GM21717 (cell line): Measurements from ENCODE around the gene GZF1.

Experiments
- ATAC-seq: cut with Tn5 transposase; IDR thresholded peaks from one replicate; pipeline ENCODE4 v1.9.1; 2021; ENCODE audit warnings: mild to moderate bottlenecking, moderate library complexity; ENCODE audit not compliant: unreplicated experiment

Gene GZF1

DNA sequence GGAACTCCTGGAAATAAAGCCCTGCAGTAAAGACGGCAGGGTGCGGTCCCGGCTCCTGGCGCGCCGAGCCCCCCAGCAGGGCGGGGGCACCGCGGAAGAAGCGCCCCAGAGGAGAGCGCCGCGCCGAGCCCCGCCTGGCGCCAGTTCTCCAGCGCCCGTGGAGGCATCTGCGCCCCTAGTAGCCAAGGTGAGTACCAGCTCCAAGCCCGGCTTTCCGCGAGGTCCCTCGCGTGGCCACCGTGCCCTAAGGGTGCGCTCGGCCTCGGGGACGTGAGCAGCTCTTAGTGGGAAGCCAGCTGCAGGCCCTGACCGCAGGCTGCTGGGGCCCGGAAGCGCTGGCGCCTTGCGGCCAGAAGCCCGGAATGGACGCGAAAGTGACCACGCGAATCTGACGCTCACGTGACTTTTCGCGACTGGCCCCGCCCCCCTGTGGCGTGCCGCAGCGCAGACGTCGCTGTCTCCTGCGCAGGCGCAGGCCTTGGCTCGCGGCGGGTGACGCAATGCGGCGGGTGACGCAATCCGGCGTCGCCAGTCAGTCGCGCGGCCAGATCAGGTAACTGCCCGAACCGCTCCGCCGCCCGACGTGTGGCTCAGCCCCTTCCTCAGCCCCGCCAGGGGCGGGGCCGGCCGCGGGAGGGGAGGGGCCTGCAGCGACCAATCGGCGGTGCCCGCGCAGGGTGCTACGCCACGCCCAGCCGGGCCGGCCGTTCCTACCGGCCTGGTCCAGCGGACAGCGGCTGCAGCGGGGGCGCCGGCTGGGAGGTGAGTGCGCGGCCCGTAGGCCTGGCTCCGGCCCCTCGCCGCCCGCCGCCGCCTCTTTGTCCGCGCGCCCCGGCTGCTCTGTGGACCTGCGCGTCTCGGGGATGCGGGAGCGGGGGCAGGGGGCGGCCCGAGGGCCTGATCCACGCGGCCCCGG, at the start of gene GZF1:
Gene GZF1 (plus strand): TSS at position 707 of the 916 bp plus-strand sequence. CDS start 2,202 bp downstream, outside the sequence.
- peak; percentile 58 for ATAC-seq

- no peak for ATAC-seq
Observed at GRCh38 chr20:23313271-23313670, 48.7 kb upstream of the GZF1 start.

GRCh38 chr20:23314699-23315098, 47.3 kb upstream of the GZF1 start:
- no peak for ATAC-seq

- no peak for ATAC-seq
Observed at GRCh38 chr20:23315099-23315498, 46.9 kb upstream of the GZF1 start.

DNA sequence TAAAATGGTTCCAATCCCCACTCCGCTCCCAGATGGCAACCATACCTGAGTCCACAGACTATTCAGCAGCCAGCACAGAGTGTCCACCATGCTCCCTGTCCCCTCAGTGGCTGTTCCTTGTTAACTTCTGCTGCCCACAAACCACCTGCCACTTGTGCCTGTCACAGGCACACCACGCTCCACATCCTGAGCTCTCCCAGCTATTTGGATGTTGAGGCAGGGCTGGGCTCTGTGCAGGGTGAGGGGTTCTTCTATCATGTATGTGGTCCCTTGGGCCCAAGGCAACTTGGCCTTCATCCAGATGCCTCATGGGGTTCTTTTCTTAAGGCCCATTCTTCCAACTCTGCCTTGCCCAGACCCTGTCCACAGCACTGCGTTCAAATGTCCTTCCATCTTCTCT, 45.4 kb upstream of the GZF1 start:
- no peak for ATAC-seq

DNA sequence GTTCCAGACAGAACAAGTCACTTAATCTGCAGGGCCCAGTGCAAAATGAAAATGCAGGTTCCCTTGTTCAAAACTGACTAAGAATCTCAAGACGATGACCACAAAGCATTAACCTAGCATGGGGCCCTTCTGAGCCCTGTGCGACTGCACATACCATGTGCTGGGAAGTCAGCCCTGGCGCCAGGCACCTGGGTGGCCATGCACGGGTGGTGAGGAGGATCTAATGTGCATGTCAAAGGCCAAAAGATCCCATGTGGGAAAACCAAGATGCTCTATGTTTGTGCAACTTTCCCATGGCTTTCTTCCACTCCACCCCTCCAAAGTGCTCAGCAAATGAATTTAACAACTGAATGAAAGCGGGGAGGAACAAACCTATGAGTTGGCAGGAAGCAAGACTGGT, 44.9 kb upstream of the GZF1 start:
- no peak for ATAC-seq

DNA sequence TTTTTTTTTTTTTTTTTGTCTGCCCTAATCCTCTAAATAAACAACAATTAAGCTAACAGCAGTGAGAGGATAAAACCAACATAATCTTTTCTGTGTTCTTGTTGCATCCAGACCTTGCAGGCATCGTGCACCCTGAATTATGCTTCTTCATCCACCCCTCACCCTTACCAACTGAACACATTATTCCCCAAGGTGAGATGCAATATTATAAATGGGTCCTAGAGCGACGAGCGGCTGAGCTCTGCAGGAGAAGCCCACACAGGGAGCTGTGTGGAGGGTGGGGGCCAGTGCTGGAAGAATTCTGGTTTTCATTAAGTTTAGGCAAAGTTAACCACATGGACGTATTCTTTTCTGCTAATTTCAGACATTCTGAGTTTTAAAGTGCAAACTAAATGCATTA, 43.6 kb upstream of the GZF1 start:
- no peak for ATAC-seq

- no peak for ATAC-seq
Observed at GRCh38 chr20:23320317-23320716, 41.7 kb upstream of the GZF1 start.

DNA sequence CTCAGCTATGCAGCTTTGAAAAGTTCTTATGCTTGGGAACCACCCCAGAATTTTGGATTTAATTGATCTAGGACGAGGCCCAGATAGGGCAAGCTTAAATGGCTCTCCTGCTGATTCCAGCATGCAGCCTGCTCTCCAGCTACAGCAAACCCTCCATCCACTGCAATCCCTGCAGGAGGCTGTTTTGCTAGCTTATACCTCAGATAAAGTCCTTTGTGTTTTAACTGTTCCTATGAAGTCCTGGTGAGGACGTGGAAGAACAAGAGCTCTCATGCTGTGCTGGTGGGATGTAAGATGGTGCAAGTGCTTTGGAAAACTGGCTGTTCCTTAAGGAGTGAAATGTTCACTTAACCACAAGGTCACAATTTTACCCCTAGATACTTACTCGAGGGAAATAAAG, 36.9 kb upstream of the GZF1 start:
- no peak for ATAC-seq

DNA sequence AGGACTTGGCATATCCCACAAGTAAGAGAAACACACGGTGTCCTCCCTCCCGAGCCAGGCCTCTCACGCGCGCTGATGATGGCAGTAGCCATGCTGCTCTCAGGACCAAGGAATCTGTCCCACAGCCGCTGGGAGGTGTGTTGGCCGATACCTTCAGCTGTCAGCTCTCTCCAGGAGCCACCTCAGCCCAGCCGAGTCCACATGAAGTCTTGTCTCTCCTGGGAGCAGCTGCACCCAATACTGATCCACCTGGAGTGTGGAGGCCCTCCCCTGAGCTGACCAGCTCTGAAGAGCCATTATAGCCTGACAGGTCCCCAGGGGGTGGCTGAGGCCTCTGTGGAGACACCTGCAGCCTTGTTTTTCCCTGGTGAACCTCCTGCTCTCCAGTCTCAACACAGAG, 35.2 kb upstream of the GZF1 start:
- no peak for ATAC-seq

- no peak for ATAC-seq
Observed at GRCh38 chr20:23327617-23328333, 34.2 kb upstream of the GZF1 start.

DNA sequence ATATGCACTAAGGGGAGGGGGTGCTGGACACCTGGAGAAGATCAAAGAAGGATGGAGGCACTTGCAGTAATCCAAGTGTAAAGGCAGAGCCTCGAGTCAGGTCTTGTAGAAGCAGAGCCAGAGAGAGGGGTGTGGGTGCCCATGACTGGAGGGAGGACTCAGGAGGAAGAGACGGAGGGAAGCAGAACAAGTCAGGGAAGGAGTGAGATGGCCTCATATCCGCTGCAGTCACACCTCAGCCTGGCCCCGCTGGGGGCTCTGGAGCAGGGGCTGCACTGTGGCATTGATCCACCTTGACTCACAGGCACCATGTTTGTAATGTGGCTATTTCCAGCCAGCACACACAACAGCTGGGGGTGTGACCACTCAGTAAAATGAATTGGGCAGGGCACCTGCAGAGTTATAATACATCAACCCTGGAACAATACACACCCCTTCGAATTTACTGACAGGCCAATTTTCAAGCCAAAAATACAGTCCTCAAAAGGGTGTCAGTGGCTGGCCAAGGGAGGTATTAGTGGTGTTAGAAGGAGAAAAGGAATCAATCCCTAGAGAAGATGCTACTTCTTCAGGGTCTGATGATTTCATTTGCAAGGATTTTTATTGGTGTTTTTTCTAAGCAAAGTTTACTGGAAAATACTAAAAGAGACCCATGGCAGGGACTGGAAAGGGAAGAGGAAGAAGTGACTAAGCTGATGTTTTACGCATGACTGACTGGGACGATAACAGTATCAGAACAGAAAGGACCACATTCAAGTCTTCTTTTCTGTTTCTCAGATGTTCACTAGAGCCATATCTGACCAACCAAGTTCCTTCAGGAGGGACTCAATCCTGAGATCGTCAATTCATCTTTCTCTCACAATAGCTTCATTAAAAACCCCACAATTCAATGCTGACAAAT, 30.3 kb upstream of the GZF1 start:
- no peak for ATAC-seq

- ATAC-seq, result no peak
Observed at GRCh38 chr20:23332467-23332866, 29.5 kb upstream of the GZF1 start.

DNA sequence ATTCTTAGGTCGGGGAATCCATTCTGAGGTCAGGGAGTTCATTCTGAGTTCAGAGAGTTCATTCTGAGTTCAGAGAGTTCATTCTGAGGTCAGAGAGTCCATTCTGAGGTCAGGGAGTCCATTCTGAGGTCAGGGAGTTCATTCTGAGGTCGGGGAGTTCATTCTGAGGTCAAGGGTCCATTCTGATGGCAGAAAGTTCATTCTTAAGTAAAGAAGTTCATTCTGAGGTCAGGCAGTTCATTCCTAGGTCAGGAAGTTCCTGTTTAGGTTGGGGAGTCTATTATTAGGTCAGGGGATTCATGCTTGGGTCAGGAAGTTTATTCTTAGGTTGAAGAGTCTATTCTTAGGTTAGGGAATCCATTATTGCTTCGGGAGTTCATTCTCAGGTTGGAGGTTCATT, 27.9 kb upstream of the GZF1 start:
- no peak for ATAC-seq

DNA sequence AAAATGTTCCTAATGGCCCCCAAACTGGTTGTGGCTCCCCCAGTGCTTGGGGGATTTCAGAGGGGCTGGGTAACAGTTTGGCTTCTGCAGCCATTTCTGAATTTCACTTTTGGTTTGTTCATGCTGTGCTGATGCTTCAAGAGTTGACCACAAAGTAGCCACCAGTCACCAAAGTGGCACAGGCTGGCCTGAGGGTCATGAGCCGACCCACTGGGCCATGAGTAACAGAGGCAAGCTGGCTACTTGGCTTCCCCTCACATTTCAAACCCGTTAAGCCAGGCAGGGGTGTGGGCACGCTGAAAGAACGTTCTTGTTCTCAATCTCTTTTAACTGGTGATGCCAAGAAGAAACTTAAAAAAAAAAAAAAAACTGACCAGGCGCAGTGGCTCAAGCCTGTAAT, 26.5 kb upstream of the GZF1 start:
- no peak for ATAC-seq

- no peak for ATAC-seq
Observed at GRCh38 chr20:23336476-23336875, 25.5 kb upstream of the GZF1 start.

DNA sequence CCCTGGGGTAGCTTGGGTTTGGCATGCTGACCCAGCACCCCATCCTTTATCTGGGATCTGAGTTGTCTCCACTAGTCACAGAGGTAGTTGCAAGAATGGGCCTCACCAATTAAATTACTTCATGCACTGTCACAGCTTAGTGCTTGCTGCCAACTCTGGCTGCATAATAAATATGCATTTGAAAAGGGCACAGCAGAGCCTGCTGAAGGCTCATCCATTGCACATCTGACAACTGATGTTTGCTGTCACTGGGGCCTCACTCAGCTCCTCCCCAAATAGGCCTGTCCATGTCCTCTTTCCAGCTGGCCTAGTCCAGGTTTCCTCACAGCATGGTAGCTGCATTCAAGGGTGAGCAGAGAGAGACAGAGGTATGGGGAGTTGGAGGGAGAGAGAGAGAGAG, 24.7 kb upstream of the GZF1 start:
- no peak for ATAC-seq

- no peak for ATAC-seq
Observed at GRCh38 chr20:23339986-23340385, 22.0 kb upstream of the GZF1 start.

DNA sequence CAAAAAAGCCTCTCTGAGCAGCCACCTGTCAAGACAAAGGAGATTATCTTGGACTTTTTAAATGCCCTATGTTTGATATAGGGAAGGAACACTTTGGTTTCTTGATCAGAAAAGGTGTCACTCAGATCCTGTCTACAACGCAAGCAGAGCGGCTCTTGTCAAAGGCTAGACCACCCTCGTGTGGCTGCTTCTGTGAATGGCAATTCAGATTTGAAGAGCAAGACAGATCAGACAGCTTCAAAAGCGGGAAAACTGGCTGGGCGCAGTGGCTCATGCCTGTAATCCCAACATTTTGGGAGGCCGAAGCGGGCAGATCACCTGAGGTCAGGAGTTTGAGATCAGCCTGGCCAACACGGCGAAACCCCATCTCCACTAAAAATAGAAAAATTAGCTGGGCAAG, 21.5 kb upstream of the GZF1 start:
- ATAC-seq, result no peak

DNA sequence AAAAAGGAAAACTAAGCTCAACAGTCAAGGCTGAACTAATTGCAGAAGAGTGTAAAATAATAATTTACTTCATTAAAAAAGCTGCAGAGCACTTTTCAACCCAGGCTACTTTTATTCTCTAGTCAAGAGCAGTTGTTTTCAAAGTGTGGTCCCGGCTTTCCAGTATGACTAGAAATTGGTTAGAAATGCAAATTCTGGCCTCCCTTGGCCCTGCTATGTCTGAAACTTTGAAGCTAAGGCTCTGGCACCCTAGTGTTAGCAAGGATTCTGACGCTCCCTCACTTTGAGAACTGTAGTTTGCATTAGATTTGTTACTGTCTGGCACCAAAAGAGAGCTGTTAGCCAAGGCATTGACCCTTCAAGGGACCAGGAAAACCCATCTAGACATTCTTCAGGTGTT, 20.9 kb upstream of the GZF1 start:
- ATAC-seq, result no peak

- no peak for ATAC-seq
Observed at GRCh38 chr20:23343590-23343989, 18.4 kb upstream of the GZF1 start.
